Stimulated activated CD8-positive, alpha-beta memory T cell treated with anti-CD3 and anti-CD28 coated beads, Interleukin-15, amount 100 ng/mL, for 4 hours (primary cell): ENCODE results near the gene GLRA3.
"Not testable (repeated sequence)": the region's sequence is repeated elsewhere in the genome, so short reads cannot be mapped to it uniquely, and the experiment has no call there.

ENCODE experiments used
- DNase-seq, 2 donors: peaks; one replicate each; pipeline ENCODE4 v3.0.0-alpha.2; 2020; ENCODE audit warnings: low read depth in 2 of 2

The GLRA3 gene

DNA sequence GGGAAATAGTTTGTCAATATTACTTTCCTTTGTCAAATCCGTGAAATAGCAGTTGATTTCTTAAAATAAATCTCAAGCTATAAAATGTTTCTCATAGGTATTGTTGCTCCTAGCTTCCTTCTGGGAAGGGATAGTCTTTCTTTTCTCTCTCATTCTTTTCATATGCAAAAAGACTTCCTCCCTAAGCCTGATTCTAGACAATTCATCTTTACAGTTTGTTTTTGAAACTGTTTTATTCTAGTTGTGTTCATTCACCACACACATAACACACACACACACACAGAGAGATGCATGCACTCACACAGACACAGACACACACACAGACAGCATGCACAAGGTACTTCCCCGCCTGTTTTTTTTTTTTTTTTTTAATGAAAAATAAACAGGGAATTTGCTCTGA lies 18.2 kb downstream of the GLRA3 start:
- no peak for DNase-seq

GRCh38 chr4:174808836-174809235 lies 20.2 kb downstream of the GLRA3 start:
- DNase-seq: no peak

GRCh38 chr4:174808119-174808518 lies 20.9 kb downstream of the GLRA3 start:
- no peak for DNase-seq

DNA sequence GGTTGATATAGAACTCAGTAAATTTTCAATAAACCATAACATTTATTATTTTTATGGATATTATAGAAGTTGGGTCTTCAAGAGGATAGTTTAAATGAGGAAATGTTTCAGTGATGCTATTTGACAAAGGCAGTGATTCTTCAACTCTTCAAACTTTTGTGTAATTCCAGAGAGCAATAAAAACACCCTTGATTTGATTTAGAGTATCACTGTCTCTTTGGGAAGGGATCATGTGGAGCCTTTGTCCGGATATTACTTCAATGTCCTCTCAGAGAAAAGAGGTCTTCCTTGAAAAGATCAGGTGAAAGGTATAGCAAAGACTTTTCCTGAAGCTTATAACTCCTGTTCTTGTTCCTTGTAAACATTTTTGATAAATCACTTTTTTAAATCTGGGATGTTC lies 23.3 kb downstream of the GLRA3 start:
- no peak for DNase-seq

DNA sequence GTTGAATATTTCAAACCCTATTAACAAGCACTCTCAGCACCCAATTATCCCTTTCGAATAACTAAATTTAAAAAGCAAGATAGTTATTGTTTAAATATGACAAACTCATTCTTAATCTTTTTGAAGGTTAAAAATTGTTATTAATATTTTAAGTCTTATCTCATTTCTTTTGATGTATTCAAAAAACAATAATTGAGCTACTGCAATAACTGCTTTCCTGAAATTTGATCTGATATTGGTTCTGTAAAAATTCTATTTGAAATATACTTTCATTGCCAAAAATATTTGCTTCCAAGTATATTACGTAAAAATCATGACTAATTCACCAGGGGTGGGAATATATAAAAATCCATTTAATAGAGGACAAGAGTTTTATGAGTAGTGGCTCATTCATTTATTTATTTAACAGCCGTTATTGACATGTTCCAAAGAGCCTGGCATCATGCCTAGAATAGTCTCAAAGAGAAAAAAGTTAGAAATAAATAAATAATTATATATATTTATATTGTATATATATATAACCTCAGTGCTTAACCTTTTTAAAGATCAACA lies 34.4 kb downstream of the GLRA3 start:
- no peak for DNase-seq

GRCh38 chr4:174789657-174790056 lies 39.4 kb downstream of the GLRA3 start:
- DNase-seq: no peak

- not testable (repeated sequence) for DNase-seq
Measured at GRCh38 chr4:174778274-174778986, 50.6 kb downstream of the GLRA3 start.

DNA sequence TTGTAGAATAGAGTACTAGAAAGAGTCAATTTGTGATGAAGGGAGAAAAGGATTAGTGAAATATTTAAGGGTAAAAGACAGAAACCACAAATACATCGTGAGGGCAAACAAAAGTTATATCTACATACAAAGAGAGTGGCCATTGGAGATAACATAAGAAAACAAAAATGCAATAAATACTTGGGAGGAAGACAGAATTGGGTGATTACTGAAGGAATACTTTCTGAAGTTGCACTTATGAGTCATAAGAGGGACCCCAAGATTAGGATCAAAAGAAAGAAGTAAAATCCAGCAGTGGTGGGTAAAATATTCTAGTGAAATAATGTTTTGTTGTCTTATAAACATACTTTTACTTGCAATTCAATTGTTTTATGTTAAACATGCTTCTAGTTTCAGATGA lies 53.7 kb downstream of the GLRA3 start:
- DNase-seq: no peak

- DNase-seq: no peak
Measured at GRCh38 chr4:174764105-174764729, 64.8 kb downstream of the GLRA3 start.

DNA sequence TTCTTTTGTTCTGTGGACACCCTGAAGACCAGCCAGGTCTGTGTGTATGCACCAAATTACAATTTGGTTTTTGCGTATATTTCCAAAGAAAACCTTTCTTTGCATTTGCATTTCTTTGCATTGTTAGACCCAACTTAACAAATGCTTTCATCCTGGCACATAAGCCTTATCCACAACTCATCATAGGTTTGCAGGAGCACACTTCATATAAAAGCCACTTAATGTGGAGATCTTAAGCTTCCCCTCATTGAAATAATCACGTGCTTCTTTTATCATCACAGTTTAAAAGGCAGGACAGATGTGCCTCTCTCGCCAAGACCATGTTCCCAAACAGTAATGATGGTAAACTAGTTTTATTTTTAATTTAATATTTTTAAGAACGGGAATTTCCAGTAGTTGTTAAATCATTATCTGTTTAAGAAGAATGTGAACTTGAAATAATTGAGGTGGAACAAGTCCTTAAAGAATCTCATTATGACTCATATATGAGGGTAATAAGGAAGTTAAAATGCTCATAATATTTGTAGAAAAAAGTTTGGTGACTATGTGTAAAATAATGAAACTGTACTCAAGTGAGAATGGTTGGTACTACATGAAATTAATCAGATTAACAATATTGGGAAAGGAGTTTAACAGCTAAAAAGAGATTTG lies 65.5 kb downstream of the GLRA3 start:
- DNase-seq: no peak

- DNase-seq: no peak
Measured at GRCh38 chr4:174761451-174761850, 67.6 kb downstream of the GLRA3 start.

DNA sequence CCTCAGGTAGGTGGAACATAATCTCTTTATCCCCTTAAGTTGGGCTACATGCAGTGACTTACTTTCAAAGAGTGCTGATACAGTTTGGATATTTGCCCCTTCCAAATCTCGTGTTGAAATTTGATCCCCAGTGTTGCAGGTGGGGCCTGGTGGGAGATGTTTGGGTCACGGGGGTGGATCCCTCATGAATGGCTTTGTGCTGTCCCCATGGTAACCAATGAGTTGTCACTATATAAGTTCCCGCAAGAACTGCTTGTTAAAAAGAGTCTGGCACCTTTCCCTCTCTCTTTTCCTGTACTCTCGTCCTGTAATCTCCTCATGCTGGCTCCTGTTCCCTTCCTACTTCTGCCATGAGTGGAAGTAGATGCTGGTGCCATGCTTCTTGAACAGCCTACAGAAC lies 71.3 kb downstream of the GLRA3 start:
- DNase-seq: no peak

DNA sequence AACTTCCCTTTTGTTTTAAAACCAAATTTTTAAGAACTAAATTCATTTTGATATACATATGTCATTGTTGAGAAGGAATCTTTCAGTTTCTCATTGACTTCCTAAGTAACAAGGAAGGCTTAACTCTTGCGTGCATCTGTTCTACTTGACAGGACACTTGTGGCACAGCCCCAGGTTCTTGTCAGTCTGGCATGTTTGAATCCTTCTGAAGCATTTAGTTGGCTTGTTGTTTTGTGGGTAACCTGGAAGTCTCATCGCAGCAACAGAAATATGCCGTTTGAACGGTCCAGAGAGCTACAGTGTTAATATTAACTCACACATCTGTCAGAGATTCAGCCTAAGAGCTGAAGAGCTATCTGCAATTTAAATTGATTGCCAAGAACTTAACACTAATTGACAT lies 76.0 kb downstream of the GLRA3 start:
- no peak for DNase-seq

DNA sequence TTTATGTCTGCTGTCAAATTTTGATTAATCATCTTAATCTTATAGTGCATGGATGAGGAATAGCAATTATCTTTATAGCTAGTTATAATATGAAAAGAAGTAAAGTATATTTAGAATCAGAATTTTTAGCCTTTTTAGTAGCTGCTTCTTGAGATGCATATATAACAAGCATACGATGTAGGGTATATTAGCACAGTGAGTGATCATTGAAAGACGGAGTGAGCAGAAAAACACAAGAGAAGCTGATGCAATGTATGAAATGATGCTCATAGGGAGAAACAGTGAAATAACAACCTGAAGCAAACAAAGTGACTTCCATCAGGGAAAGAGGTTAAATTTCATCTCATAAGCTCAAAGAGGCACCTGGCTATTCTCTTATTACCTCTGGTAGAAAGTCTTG lies 77.0 kb downstream of the GLRA3 start:
- DNase-seq: no peak

DNA sequence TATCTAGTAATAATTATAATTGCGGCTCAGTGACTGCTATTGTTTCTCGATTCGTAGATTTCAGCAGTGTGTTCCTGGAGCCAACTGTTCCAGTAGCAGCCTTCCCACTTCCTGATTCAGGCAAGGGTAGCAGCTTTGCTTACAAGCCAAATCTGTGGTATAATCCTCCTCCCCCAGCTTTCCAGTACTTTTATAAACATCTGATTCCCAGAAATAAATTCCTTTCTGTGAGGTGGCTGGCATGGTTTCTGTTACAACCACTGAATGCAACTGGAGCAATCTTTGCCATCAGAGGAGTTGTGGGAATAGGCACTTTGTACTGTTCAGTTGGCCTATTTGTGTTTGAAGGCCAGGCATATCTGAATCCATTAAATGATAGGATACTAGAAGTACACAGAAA lies 80.0 kb downstream of the GLRA3 start:
- no peak for DNase-seq

GRCh38 chr4:174746710-174747109 lies 82.3 kb downstream of the GLRA3 start:
- DNase-seq: no peak

GRCh38 chr4:174742561-174742960 lies 86.5 kb downstream of the GLRA3 start:
- DNase-seq: no peak

DNA sequence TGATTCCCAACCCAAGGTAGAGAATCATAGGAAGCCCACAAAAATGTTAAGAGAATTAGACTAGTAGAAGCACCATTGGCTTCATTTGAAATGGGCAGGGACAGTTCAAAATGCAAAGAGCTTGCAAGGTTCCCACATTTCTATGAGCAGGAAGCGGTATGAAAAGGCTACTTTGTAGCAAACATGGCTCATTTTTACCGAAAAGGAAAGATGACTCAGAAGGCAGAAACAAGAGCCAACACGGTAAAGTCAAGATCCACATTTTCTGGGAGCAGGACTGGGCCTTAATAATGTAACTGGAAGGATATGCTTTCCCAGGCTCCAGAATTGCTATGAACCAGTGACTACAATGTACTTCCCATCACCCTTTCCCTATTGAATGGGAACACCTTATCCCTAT lies 89.5 kb downstream of the GLRA3 start:
- DNase-seq: no peak

GRCh38 chr4:174734181-174734580 lies 94.9 kb downstream of the GLRA3 start:
- DNase-seq: no peak

- no peak for DNase-seq
Measured at GRCh38 chr4:174717828-174718227, 111.2 kb downstream of the GLRA3 start.

DNA sequence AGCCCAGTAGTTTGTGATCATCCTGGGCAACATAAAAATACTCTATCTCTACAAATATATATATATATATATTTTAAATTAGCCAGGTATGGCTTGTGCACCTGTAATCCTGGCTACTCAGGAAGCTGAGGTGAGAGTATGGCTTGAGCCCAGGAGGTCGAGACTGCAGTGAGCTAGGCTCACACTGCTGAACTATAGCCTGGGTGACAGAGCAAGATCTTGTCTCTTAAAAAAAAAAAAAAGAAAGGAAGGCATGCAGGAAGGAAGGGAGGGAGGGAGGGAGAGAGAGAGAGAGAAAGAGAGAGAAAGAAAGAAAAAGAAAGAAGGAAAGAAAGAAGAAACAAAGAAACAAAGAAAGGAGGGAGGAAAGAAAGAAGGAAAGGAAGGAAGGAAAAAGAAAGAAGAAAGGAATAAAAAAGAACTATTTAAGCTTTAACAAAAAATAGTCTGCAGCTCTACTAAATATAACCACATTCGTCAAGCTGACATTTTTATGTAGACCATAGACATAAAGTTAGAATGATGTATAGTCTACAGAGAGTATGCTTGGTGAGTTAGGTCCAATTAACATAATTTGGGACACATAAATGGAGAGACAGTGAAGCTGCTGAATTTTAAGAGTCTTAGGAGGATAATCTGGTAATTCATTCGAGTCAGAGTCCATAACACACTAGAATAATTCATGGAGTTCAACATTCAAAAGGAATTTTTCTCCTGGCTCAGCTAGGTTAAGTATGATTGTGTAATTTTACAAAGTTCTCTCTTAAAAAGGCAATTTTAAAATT lies 111.9 kb downstream of the GLRA3 start:
- no peak for DNase-seq
